ENCODE results near the gene RALB.
A peak's percentile ranks its signal among the peaks of the same experiment; 100 is the strongest.

RALB gene

DNA sequence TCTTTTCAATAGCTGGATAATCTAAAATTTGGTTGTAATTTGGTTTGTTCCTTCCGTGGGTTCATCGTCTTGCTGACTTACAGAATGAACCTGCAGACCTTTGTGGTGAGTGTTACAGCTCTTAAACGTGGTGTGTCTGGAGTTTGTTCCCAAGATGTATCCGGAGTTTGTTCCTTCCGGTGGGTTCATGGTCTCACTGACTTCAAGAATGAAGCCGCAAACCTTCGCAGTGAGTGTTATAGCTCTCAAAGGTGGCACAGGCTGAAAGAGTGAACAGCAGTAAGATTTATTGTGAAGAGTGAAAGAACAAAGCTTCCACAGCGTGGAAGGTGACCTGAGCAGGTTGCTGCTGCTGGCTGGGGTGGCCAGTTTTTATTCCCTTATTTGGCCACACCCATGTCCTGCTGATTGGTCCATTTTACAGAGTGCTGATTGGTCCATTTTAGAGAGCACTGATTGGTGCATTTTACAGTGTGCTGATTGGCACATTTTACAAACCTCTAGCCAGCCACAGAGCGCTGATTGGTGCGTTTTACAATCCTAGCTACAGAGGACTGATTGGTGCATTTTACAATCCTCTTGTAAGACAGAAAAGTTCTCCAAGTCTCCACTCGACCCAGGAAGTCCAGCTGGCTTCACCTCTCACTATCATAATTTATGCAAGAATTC lies 16.6 kb downstream of the RALB start:
- DNase-seq, result no peak

GRCh38 chr2:120269816-120270215 lies 17.2 kb downstream of the RALB start:
- no peak for DNase-seq

GRCh38 chr2:120271711-120272379 lies 19.2 kb downstream of the RALB start:
- DNase-seq, result no peak

DNA sequence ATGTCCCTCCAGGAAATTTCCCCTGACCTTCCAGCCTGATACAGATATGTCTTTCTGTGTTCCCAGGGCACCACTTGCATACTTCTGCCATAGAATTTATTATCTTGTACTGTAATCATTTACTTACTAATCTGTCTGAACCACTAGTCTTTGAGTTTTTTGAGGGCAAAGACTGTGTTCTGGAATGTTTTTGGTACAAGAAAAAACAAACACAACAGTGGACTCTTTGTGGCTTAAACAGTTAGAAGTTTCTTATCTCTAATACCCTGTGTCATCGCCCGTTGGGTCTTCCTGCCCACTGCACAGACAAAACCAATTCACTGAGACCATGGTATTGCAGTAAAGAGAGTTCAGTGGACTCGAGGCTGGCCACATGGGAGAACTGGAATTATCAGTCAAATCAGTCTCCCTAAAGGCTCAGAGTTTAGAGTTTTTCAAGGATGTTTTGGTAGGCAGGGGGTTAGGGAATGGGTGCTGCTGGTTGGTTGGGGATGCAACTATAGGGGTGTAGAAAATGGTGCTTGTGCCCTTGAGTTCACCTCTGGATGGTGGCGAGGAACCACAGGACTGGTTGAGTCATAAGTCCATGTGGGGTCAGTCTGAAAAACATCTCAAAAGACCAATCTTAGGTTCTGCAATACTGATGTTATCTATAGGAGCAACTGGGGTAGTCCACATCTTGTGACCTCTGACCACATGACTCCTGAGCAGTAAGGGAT lies 20.3 kb downstream of the RALB start:
- no peak for DNase-seq

- no peak for DNase-seq
Measured at GRCh38 chr2:120275617-120276400, 23.2 kb downstream of the RALB start.

DNA sequence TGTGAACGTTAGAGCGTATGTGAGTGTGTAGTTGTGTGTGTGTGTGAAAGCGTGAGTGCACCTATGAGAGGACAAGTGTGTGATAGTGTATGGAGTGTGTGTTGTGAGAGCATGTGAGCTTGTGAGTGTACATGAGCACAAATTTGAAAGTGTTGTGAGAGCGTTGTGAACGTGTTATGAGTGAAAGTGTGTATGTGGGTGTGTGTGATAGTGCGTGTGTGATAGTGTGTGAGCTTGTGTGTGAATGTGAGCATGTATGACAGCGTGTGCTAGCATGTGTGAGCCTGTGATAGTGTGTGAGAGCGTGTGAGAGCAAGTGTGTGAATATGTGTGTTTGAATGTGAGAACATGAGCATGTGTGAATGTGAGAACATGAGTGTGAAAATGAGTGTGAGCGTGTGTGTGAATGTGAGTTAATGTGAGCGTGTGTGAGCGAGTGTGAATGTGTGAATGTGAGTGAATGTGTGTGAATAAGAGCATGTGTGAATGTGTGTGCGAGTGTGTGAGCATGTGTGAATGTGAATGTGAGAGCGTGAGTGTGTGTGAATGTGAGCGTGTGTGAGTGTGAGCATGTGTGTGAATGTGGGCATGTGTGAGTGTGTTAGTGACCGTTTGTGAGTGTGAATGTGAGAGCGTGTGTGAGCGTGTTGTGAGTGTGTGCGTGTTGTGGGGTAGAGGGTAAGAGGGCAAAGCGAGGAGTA lies 25.0 kb downstream of the RALB start:
- no peak for DNase-seq

- DNase-seq, result no peak
Measured at GRCh38 chr2:120278901-120279300, 26.2 kb downstream of the RALB start.

- DNase-seq, result no peak
Measured at GRCh38 chr2:120279708-120280107, 27.1 kb downstream of the RALB start.

DNA sequence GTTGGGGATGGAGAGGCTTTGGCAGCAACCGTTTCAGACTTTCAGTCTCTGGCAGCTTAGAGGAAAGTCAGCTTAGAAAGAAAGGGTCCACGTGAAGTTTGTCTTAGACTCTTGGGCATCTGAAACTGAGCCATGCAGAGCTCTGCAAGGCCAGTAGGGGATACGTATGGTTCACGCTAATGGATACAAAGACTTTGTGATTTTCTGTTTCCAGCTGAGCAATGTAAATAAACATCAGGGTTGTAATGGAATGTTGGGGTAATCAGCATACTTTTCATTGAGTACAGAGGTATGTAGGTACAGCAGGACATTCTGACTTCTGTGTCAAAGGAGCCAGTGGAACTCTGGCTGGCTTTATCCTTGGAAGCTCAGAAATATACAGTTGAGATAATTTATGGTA lies 31.0 kb downstream of the RALB start:
- no peak for DNase-seq

DNA sequence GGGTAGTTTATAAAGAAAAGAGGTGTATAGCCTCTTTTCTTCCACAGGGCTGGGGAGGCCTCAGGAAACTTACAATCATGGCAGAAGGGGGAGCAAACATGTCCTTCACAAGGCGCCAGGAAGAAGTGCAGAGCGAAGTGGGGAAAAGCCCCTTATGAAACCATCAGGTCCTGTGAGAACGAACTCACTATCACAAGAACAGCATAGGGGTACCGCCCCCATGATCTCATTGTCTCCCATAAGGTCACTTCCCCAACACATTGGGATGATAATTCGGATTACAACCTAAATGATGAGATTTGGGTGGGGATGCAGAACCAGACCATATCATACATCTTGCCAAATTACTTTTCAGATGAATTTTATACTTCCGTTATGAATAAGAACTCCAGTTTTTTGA lies 32.4 kb downstream of the RALB start:
- no peak for DNase-seq

DNA sequence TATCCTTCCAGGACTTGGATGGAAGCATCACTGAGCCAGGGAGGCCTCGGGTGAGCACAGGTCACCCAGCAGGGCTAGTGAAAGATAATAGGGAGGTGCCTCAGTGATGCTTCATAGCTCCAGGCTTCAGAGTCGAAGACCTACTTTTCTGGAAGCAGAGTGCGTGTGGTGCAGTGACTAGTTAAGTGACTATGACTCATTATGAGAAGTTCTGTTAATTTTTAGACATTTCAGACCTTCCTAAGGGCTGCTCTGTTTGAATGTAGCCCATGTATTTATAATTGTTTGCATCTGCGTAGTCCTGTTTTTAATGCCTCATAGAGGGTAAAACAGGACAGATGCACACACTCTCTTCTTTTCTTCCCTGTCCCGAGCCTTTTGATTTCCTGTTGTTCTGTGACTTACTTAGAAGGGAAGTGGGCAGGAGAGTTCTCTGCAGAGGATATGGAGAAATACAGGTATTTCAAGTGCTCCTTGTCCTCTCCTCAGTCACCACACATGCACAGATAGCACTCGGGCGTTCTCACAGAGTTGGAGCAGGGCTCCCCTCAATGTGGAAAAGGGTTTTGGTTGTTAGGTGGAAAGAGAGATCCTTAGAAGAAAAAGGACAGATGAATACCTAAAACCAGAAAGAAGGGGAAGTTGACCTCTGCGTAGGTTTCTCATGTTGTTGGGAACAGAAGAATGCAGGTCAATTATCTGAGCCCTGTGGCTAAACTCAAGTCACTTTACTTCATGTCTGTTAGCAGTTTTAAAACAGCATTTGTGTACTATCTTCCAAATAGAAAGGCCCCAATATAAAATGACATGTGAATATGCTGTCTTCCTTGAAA lies 34.7 kb downstream of the RALB start:
- peak; percentile 51 for DNase-seq

GRCh38 chr2:120288016-120288373 lies 35.3 kb downstream of the RALB start:
- DNase-seq, result no peak

DNA sequence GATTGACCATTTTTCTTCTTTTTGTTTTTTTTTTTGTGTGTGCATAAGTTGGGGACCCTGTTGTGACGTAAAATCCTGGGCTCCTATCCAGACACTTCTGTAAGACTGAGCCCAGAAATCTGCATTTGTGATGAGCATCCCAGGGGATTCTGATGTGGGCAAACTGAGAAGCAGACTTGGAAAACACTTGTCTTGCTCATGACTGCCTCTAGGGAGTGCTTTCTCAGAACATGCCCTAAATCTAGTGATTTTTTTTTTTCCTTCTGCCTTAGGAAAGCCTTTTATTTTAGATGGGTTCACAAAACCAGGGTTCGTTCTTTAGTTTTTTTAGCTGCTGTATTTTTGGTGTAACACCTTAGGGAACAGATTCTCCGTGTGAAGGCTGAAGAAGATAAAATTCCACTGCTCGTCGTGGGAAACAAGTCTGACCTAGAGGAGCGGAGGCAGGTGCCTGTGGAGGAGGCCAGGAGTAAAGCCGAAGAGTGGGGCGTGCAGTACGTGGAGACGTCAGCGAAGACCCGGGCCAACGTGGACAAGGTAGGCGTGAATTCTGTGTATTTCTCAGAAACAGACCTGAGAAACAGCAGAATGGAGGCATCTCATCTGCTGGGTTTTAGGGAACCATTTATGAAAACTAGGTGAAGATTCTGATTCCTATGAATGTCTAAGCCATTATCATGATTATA lies 36.7 kb downstream of the RALB start:
- DNase-seq, result no peak

GRCh38 chr2:120290737-120291136 lies 38.1 kb downstream of the RALB start:
- DNase-seq, result no peak

DNA sequence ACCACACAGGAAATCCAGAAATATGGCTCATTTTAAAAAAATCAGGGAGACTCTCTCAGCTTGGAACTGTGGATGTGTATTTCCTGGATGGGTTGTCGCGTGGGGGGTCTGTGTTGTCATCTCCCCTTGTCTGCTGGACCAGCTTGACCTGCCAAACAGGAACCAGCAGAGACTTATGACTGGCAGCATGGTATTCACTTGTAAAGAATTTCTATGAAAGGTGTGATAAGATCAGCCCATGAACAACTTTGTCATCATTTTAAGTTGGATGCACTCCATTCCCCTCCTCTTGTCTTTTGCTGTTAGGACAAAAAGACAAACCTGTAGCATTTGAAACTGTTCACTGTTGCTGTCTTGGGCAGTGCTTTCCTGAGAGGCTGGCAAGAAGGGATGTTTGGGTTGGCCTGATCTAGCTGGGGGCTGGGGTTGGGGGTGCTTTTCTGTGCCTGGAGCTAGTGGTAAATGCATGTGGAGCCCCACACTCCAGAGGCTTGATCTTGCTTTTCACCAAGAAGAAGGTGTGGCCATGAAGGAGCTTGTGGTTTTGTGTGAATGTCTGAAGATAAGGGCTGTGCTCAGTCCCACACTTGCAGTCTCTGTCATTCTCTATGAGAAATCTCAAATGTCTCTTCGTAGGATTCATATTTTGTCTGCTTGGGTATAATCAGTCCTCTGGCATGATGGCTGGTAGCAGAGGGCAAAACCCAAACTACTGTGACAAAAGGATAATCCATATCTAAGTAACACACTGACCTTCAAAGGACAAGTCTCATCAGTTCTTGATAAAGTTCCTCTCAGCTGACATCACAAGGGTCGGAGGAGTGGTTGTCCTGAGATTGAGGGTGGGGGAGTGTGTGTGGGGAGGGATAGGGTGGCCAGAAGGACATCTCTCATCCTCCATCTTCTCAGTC lies 39.0 kb downstream of the RALB start:
- DNase-seq, result no peak

DNA sequence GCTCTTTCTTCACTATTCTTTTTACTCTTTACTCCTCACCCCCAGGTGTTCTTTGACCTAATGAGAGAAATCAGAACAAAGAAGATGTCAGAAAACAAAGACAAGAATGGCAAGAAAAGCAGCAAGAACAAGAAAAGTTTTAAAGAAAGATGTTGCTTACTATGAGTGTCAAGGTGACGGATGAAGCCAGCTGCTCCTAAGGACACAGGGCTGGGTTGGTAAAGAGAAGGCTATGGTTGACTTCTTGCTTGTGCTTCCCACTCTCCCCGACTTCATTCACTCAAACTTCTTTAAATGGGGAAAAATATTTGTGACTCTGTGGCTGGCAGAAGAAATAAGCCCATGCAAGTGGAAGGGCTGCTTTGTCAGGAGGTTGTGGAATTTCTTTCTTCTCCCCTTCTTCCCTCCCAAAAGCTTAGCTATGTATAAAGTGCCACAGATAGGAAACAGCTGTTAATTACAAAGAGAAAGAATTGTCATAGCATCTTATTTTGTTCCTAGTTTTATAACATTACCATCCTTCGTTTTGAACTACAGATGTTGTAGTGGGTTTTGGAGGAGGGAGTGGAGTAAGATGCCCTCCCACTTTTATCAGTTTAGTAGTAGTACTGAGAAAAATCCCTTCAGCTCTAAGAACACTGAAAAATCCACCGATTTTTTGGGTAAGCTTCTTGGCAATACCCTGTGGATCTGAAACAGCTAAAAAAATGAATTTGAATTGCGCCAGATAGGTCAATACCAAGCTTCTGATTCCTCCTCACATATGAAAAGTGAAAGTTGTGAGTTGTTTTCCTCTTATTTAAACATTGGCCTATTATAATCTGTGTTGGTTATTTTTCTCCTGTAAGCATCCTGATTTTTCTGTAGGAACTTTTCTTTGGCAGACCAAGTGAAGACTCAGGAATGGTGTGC lies 40.7 kb downstream of the RALB start:
- no peak for DNase-seq

- DNase-seq, result no peak
Measured at GRCh38 chr2:120294008-120294340, 41.3 kb downstream of the RALB start.

GRCh38 chr2:120298173-120298835 lies 45.7 kb downstream of the RALB start:
- no peak for DNase-seq

DNA sequence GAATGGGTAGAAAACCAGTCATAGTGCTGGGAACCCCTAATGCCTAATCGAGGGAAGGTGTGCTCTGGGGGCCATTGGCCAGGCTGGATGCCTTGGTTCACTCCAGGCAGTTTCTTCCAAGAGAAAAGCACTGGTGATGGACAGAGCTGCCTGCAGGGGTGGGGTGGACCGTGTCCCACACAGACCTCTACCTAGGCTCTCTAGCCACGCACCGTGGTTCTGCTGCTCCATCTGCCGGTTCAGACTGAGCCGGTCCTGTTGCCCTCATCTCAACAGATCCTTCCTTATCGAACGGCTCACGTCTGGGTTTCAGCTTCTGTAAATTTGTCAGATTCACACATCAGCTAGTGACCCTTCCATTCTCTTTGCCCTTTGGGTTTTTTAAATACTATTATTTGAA lies 46.4 kb downstream of the RALB start:
- DNase-seq, result no peak

Measured in T1000 (cell line).